Measurements from ENCODE around the gene KCNB1. TPM values are rescaled to one million over a fixed set of nuclear protein-coding genes. Genes with fewer than 3 reads are reported as not detected.

The KCNB1 gene
- total and polyA plus RNA-seq, 5 experiments from 2014 or later: 0.05 TPM; not detected in 4

DNA sequence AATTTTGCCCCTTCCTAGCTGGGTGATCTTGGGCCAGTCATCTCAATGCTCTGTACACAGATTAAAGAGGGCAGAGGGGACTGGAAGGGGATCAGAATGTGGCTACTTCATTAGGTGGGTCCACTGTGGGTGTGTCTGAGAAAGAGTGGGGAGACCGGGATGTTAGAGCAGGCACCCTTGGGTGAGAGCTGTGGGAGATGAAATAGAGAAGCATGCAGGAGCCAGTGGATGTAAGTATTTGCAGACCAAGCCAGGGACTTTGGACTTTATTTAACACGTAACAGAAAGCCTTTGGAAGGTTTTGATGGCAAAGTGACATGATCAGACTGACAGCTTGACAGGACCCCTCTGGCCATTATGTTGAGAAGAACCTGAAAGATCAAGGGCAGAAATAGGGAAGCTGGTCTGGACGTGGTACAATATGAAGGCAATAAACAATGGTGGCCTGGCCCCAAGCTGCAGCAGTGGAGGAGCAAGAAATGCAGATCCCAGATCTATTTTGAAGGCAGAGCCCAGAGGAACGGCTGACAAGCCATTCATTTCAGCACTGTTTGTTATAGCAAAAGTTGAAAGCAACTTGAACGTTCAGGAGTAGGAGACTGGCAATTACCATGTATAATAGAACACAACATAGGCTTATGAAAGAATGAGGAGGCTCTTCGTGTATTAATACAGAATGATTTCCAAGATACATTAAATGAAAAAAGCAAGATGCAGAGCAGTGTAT lies 122.1 kb downstream of the KCNB1 start:
- H3K27ac Mint-ChIP-seq: no peak overlapping the region
- no peak overlapping the region for H3K4me3 Mint-ChIP-seq
- peaks cover 0 to 16% (median 7%) of the 10 kb centered on the region in 5 donors for H3K27me3 Mint-ChIP-seq
- POLR2A ChIA-PET: no interaction called here
- DNase-seq (no peak), ATAC-seq (no peak)
- H3K36me3 Mint-ChIP-seq: no peaks in the 10 kb centered on the region
- H3K4me1 Mint-ChIP-seq: peaks cover 0 to 1% (median 0%) of the 10 kb centered on the region in 4 donors
- no peaks in the 10 kb centered on the region for H3K9me3 Mint-ChIP-seq

DNA sequence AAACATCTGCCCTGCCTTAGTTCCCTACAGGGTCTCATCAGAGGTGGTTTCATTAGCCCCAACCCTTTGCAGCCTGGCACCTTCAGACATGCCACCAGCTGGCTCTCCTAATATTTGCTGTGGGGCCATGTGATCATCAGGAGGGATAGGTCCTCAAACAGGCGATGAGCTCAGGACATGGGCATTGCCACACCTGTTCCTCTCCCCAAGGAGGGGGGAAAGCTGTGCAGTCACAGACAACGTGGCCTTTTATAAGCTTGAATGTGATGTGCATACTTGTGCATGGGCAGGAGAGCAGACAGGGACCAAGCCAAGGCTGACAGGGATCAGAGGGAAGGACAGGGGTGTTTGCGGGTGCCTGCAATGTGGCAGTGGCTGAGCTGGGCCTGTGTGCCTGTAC lies 125.8 kb downstream of the KCNB1 start:
- no peak for DNase-seq
- Mint-ChIP-seq H3K36me3 (no peaks in the 10 kb centered on the region), H3K27ac (no peak overlapping the region), H3K4me1 (peaks cover 0 to 1% (median 0%) of the 10 kb centered on the region in 4 donors), H3K27me3 (peaks cover 5 to 19% (median 12%) of the 10 kb centered on the region in 5 donors), H3K4me3 (no peak overlapping the region), H3K9me3 (no peaks in the 10 kb centered on the region)
- ATAC-seq: no peak
- POLR2A ChIA-PET: no interaction called here

DNA sequence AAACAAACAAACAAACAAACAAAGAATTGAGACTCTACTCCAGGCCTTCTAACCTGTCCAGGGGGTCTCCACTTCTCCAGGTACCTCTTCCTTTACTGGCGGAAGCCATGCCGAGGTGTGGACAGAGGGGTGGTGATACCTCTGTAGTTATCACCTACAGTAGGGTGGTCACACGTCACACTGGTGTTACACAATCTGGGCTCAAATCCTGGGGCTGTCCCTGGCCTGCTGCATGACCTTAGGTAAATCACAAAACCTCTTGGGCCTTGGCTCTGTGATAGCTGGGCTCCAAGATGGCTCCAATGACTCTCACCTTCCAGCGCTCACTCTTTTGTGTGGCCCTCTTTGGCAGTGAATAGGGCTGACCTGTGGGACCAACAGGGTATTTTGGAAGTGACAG lies 127.8 kb downstream of the KCNB1 start:
- no peak for ATAC-seq
- Mint-ChIP-seq H3K4me3 (no peak overlapping the region), H3K27me3 (peaks cover 5 to 16% (median 13%) of the 10 kb centered on the region in 5 donors), H3K27ac (peak overlapping the region in 1 of 10 donors; percentile 49), H3K36me3 (no peaks in the 10 kb centered on the region), H3K9me3 (no peaks in the 10 kb centered on the region), H3K4me1 (no peaks in the 10 kb centered on the region)
- POLR2A ChIA-PET: interaction anchor here (0.7 kb wide), 1 partner anchor 430 kb away, joined by 3 read pairs; no protein-coding TSS in a partner anchor
- DNase-seq: no peak

DNA sequence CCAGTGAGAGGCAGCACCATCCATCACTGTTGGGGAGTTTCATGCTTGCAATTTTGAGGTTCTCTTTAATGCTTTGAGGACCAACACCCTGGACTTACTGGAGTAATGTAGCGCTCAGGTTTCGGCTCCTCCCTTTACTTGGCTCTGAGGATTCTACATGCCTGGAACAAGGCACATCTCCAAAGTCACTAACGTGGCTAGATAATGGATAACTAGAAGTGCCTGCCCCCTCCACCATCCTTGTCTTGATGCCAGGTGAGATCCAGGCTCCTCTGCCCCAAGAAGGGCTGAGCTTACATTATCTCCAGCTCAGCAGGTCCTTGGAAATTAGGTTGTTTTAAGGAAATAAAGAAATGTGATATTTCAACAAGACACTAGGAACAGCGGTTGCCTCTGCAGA lies 129.1 kb downstream of the KCNB1 start:
- no peaks in the 10 kb centered on the region for H3K36me3 Mint-ChIP-seq
- peaks cover 5 to 20% (median 13%) of the 10 kb centered on the region in 5 donors for H3K27me3 Mint-ChIP-seq
- ATAC-seq (no peak), DNase-seq (no peak)
- POLR2A ChIA-PET: no interaction called here
- no peaks in the 10 kb centered on the region for H3K4me1 Mint-ChIP-seq
- H3K27ac Mint-ChIP-seq: no peak overlapping the region
- H3K9me3 Mint-ChIP-seq: no peaks in the 10 kb centered on the region
- H3K4me3 Mint-ChIP-seq: no peak overlapping the region

DNA sequence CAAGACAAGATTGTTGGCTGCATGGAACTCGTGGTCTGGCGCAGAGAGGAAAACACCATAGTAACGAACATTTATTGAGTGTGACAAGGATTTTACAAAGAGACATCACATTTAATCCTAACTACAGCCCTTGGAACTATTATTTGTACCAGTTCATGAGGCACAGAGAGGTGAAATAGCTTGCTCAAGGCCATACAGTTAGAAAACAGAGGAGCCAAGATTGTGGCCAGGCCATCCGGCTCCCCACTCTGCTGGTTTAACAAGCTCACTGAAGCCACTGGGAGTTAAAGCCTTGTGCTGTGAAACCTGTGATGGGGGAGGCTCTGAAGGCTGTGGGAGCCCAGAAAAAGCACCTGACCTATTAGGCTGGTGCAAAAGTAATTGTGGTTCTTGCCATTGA lies 129.7 kb downstream of the KCNB1 start:
- no peak for ATAC-seq
- Mint-ChIP-seq H3K36me3 (no peaks in the 10 kb centered on the region), H3K4me3 (no peak overlapping the region), H3K27ac (no peak overlapping the region), H3K9me3 (no peaks in the 10 kb centered on the region), H3K4me1 (peaks cover 0 to 5% (median 2%) of the 10 kb centered on the region in 4 donors), H3K27me3 (peaks cover 3 to 26% (median 13%) of the 10 kb centered on the region in 5 donors)
- DNase-seq: no peak
- POLR2A ChIA-PET: no interaction called here

DNA sequence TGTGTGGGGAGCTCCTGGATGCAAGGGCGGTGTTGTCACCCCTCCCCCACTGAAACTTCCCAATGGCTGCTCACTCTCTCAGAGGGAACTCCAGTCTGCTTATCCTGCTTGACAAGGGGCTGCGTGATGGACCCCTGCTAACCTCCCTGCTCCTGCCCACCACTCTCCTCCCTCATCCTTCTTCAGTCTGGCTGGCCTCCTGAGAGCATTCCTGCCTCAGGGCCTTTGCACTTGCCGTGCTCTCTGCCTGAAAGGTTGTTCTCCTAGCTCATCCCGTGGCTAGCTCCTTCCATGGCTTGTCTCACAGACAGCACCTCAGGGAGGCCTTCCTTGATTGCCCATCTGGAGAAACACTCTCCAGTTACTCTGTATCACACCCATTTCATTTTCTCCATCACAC lies 130.7 kb downstream of the KCNB1 start:
- ATAC-seq (no peak), DNase-seq (no peak)
- peak overlapping the region in 1 of 10 donors; percentile 21 for H3K27ac Mint-ChIP-seq
- peaks cover 3 to 29% (median 13%) of the 10 kb centered on the region in 5 donors for H3K27me3 Mint-ChIP-seq
- H3K4me3 Mint-ChIP-seq: no peak overlapping the region
- H3K4me1 Mint-ChIP-seq: peaks cover 0 to 9% (median 4%) of the 10 kb centered on the region in 4 donors
- POLR2A ChIA-PET: no interaction called here
- no peaks in the 10 kb centered on the region for H3K36me3 Mint-ChIP-seq
- H3K9me3 Mint-ChIP-seq: no peaks in the 10 kb centered on the region

DNA sequence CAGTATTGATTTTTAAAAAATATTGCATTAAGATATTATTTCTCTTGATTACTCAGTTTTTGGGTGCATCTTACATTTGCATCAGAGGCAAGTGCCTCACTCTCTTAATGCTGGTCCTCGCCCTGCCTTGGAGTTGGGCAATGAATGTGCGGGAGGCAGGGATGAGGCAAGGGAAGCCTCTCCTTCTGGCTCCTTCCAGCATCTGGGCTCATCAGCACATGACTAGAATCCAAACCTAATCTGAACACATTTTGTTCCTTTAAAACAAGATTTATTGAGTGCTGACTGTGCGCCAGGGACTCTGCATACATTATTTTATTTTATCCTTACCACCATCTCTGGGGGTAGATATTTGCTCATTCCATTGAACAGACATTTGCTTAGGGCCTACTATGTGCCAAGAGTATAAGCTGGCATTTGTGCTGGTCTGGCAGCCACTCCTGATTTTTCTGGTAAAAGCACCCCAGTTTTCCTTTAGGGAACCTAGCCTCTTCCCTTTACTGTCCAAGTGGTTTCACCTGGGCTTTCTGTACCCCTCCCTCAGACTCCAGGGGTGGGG lies 132.7 kb downstream of the KCNB1 start:
- DNase-seq (no peak), ATAC-seq (no peak)
- POLR2A ChIA-PET: no interaction called here
- peaks cover 0 to 9% (median 4%) of the 10 kb centered on the region in 4 donors for H3K4me1 Mint-ChIP-seq
- H3K4me3 Mint-ChIP-seq: no peak overlapping the region
- H3K27me3 Mint-ChIP-seq: peaks cover 3 to 29% (median 5%) of the 10 kb centered on the region in 5 donors
- peak overlapping the region in 1 of 10 donors; percentile 56 for H3K27ac Mint-ChIP-seq
- H3K9me3 Mint-ChIP-seq: no peaks in the 10 kb centered on the region
- H3K36me3 Mint-ChIP-seq: no peaks in the 10 kb centered on the region

DNA sequence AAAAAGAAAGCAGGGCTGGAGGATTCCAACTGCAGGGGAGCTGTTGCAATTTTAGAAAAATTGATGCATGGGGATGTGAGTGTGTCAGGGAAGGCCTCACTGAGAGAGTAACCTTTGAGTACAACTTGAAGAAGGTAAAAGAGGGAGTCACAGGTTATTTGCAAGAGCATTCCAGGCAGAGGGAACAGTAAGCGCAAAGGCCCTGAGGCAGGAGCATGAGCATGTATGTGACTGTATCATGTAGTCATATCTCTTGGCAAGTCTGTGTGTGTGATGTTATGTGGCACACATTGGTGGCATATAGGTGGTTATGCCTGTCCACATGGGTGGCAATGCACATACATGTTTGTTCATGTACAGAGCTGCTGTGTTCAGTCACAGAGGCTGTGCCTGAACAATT lies 133.4 kb downstream of the KCNB1 start:
- Mint-ChIP-seq H3K4me3 (no peak overlapping the region), H3K27ac (peak overlapping the region in 2 of 10 donors; percentile 1 to 15), H3K9me3 (no peaks in the 10 kb centered on the region), H3K36me3 (no peaks in the 10 kb centered on the region), H3K27me3 (peaks cover 3 to 32% (median 5%) of the 10 kb centered on the region in 5 donors), H3K4me1 (peaks cover 0 to 9% (median 4%) of the 10 kb centered on the region in 4 donors)
- DNase-seq (no peak), ATAC-seq (no peak)
- POLR2A ChIA-PET: no interaction called here

DNA sequence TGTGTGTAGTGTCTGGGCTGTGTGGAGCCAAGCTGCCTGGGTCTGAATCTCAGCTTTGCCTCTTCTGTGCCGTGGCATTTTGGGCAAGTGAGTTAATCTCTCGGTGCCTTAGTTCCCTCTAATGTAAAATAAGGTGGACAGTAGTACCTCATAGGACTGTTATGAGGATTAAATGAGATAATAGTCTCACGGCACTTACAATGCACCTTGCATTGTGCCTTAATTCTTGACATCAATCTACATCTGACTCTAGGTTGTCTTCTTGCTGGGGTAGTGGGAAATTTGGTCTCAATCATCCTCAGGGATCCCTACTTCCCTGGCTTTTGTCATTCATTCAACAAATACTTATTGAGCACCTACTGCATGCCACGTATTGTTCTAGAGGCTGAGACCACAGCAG lies 133.9 kb downstream of the KCNB1 start:
- ATAC-seq: no peak
- H3K4me1 Mint-ChIP-seq: peaks cover 0 to 9% (median 4%) of the 10 kb centered on the region in 4 donors
- H3K4me3 Mint-ChIP-seq: no peak overlapping the region
- no peaks in the 10 kb centered on the region for H3K36me3 Mint-ChIP-seq
- POLR2A ChIA-PET: no interaction called here
- H3K27me3 Mint-ChIP-seq: peaks cover 3 to 37% (median 5%) of the 10 kb centered on the region in 5 donors
- DNase-seq: no peak
- H3K9me3 Mint-ChIP-seq: no peaks in the 10 kb centered on the region
- H3K27ac Mint-ChIP-seq: peak overlapping the region in 1 of 10 donors; percentile 25

DNA sequence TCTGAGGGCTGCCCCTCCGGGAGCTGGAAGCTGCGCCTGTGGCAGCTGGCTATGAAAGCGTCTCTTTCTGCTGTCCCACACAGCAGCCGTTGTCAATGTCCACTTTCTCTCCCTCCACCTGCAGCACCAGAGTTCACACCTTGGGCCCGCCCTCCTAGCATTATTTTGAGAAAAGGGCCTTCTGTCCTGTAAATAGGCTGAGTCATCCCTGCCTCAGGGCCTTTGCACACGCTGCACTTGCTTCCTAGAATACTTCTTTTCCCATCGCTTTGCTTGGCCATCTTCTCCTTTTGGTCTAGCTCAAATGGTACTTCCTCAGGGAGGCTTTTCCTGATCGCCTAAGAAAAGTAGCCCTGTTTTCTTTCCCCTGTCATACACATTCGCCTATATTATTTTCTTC lies 135.3 kb downstream of the KCNB1 start:
- POLR2A ChIA-PET: no interaction called here
- Mint-ChIP-seq H3K4me3 (no peak overlapping the region), H3K27ac (peak overlapping the region in 6 of 10 donors; percentile 39 to 86 (median 66)), H3K9me3 (no peaks in the 10 kb centered on the region), H3K36me3 (no peaks in the 10 kb centered on the region), H3K27me3 (peaks cover 3 to 41% (median 5%) of the 10 kb centered on the region in 5 donors), H3K4me1 (peaks cover 0 to 9% (median 4%) of the 10 kb centered on the region in 4 donors)
- ATAC-seq: no peak
- DNase-seq: no peak

DNA sequence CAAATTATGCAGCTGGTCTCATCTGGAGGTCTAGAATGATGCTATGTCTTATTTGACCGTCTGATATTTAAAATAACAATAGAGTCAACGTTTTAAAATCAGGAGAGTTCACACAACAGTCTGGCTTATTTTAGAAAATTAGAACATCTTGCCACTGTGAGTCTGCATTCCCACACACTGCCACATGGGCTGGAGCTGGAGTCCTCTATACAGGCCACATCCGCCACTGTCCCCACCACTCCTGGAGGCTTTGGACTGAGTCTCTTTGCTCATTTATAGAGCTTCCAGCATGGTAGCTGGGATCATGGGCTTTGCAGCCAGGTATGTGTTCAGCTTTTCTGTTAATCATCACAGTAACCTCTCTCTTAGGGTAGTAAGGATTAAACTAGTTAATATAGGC lies 135.8 kb downstream of the KCNB1 start:
- no peak overlapping the region for H3K4me3 Mint-ChIP-seq
- POLR2A ChIA-PET: no interaction called here

DNA sequence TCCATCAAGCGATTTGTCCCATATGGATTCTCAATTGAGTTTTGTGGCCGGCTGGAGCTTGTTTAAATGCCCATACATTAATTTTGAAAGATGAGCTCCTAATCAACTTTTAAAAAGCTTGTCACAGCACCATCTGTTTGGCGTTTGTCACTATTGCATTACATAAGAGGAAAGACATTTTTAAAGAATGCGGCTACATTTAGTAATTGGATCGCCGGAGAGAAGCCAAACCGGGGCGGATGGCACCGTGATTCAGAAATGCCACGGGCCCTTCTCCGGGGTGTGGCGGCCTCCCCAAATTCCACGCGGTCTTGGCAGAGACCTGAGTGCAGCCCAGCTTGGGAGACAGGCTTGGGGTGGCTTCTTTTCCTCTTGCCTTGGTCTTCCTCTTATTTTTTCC lies 136.9 kb downstream of the KCNB1 start:
- ATAC-seq (no peak), DNase-seq (no peak)
- peaks cover 0 to 9% (median 4%) of the 10 kb centered on the region in 4 donors for H3K4me1 Mint-ChIP-seq
- peak overlapping the region in 1 of 10 donors; percentile 33 for H3K27ac Mint-ChIP-seq
- no peaks in the 10 kb centered on the region for H3K9me3 Mint-ChIP-seq
- H3K36me3 Mint-ChIP-seq: no peaks in the 10 kb centered on the region
- no peak overlapping the region for H3K4me3 Mint-ChIP-seq
- H3K27me3 Mint-ChIP-seq: peaks cover 0 to 29% (median 2%) of the 10 kb centered on the region in 5 donors
- POLR2A ChIA-PET: no interaction called here

More for the DNA sequence above, 135.8 kb downstream of the KCNB1 start:
- peak overlapping the region in 2 of 10 donors; percentile 33 to 75 for H3K27ac Mint-ChIP-seq
- no peaks in the 10 kb centered on the region for H3K9me3 Mint-ChIP-seq
- DNase-seq: no peak
- ATAC-seq: no peak
- H3K4me1 Mint-ChIP-seq: peaks cover 0 to 9% (median 4%) of the 10 kb centered on the region in 4 donors
- peaks cover under 1 to 37% (median 2%) of the 10 kb centered on the region in 5 donors for H3K27me3 Mint-ChIP-seq
- no peaks in the 10 kb centered on the region for H3K36me3 Mint-ChIP-seq

DNA sequence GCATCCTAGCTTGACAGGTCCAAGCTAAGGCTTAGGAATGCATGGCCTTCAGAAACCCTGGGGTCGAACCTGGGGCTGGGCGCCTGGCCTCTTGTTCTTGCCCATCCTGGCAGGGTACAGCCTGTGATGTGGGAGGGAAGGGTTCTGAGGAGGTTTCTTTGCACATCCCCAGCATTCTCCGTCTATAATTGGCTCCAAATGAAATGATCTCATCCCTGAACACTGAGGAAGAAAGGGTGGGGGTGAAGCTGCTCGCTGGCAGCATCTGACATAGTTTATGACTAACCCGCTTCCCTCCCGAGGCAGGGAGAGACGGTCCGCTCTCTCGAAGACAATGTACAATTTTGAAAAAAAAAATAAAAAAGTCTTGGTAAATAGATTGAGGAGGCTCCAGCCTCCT lies 137.5 kb downstream of the KCNB1 start:
- Mint-ChIP-seq H3K4me1 (peaks cover 0 to 9% (median 4%) of the 10 kb centered on the region in 4 donors), H3K9me3 (no peaks in the 10 kb centered on the region), H3K36me3 (no peaks in the 10 kb centered on the region), H3K27me3 (peaks cover 0 to 29% (median 2%) of the 10 kb centered on the region in 5 donors), H3K4me3 (no peak overlapping the region), H3K27ac (peak overlapping the region in 1 of 10 donors; percentile 3)
- ATAC-seq (no peak), DNase-seq (no peak)
- POLR2A ChIA-PET: no interaction called here
